ENCODE results near the gene TRAPPC6A. TPM values are rescaled to one million over a fixed set of nuclear protein-coding genes. Genes with fewer than 3 reads are reported as not detected.

Gene TRAPPC6A
- total and polyA plus RNA-seq, 2 donors (not counting 1 experiment from before 2014, with no cell fraction given): 9.3 to 15.9 TPM

GRCh38 chr19:45115809-45116615 lies 62.0 kb downstream of the TRAPPC6A start:
- Histone ChIP-seq H2AFZ (ENCODE audit: low read length) (no peak overlapping the region), H3K79me2 (ENCODE audit: control insufficient read depth, insufficient read depth, low read length) (peaks cover 70% of the 10 kb centered on the region), H3K27ac (ENCODE audit: insufficient read depth, low read length) (no peak overlapping the region), H3K9me3 (ENCODE audit: control insufficient read depth, insufficient read depth, low read depth, low read length) (no peaks in the 10 kb centered on the region), H3K9ac (ENCODE audit: insufficient read depth, low read length) (no peak overlapping the region), H3K4me1 (ENCODE audit: control insufficient read depth, extremely low read depth, insufficient read depth, low read length) (no peaks in the 10 kb centered on the region), H3K27me3 (ENCODE audit: control insufficient read depth, insufficient read depth, low read length) (no peaks in the 10 kb centered on the region), H4K20me1 (ENCODE audit: control insufficient read depth, extremely low read depth, insufficient read depth, low read length) (no peaks in the 10 kb centered on the region), H3K4me3 (replicated peaks in 1 of 4; ENCODE audit: control extremely low read depth in 1 of 4, insufficient read depth in 1 of 4, low read depth in 3 of 4, low read length in 4 of 4) (no peak overlapping the region), H3K4me2 (ENCODE audit: extremely low read depth, insufficient read depth, low read length) (no peak overlapping the region), H3K36me3 (ENCODE audit: control insufficient read depth, insufficient read depth, low read length) (no peaks in the 10 kb centered on the region)
- DNase-seq (ENCODE audit: low read depth in 2 of 2): no peak
- TF ChIP-seq EZH2 (IDR thresholded peaks at IDR 0.05; ENCODE audit: low read length, missing control alignments) (no peak), CTCF (conservative IDR thresholded peaks at IDR 0.05 in 1 of 2, IDR thresholded peaks at IDR 0.05 in 1 of 2; ENCODE audit: low read depth in 1 of 2, low read length in 2 of 2) (no peak)

GRCh38 chr19:45114116-45114515 lies 63.9 kb downstream of the TRAPPC6A start:
- Histone ChIP-seq H3K79me2 (ENCODE audit: control insufficient read depth, insufficient read depth, low read length) (peaks cover 76% of the 10 kb centered on the region), H3K36me3 (ENCODE audit: control insufficient read depth, insufficient read depth, low read length) (no peaks in the 10 kb centered on the region), H3K27ac (ENCODE audit: insufficient read depth, low read length) (no peak overlapping the region), H3K4me1 (ENCODE audit: control insufficient read depth, extremely low read depth, insufficient read depth, low read length) (no peaks in the 10 kb centered on the region), H3K27me3 (ENCODE audit: control insufficient read depth, insufficient read depth, low read length) (no peaks in the 10 kb centered on the region), H3K9ac (ENCODE audit: insufficient read depth, low read length) (no peak overlapping the region), H3K4me2 (ENCODE audit: extremely low read depth, insufficient read depth, low read length) (no peak overlapping the region), H3K9me3 (ENCODE audit: control insufficient read depth, insufficient read depth, low read depth, low read length) (no peaks in the 10 kb centered on the region), H4K20me1 (ENCODE audit: control insufficient read depth, extremely low read depth, insufficient read depth, low read length) (no peaks in the 10 kb centered on the region), H2AFZ (ENCODE audit: low read length) (no peak overlapping the region), H3K4me3 (replicated peaks in 1 of 4; ENCODE audit: control extremely low read depth in 1 of 4, insufficient read depth in 1 of 4, low read depth in 3 of 4, low read length in 4 of 4) (no peak overlapping the region)
- TF ChIP-seq CTCF (conservative IDR thresholded peaks at IDR 0.05 in 1 of 2, IDR thresholded peaks at IDR 0.05 in 1 of 2; ENCODE audit: low read depth in 1 of 2, low read length in 2 of 2) (no peak), EZH2 (IDR thresholded peaks at IDR 0.05; ENCODE audit: low read length, missing control alignments) (no peak)
- DNase-seq (ENCODE audit: low read depth in 2 of 2): no peak

GRCh38 chr19:45113628-45114027 lies 64.4 kb downstream of the TRAPPC6A start:
- H3K27ac ChIP-seq (ENCODE audit: insufficient read depth, low read length): no peak overlapping the region
- H3K27me3 ChIP-seq (ENCODE audit: control insufficient read depth, insufficient read depth, low read length): no peaks in the 10 kb centered on the region
- H3K79me2 ChIP-seq (ENCODE audit: control insufficient read depth, insufficient read depth, low read length): peaks cover 79% of the 10 kb centered on the region
- DNase-seq (ENCODE audit: low read depth in 2 of 2): no peak
- H3K36me3 ChIP-seq (ENCODE audit: control insufficient read depth, insufficient read depth, low read length): no peaks in the 10 kb centered on the region
- H2AFZ ChIP-seq (ENCODE audit: low read length): no peak overlapping the region
- H3K9me3 ChIP-seq (ENCODE audit: control insufficient read depth, insufficient read depth, low read depth, low read length): no peaks in the 10 kb centered on the region
- H3K4me1 ChIP-seq (ENCODE audit: control insufficient read depth, extremely low read depth, insufficient read depth, low read length): no peaks in the 10 kb centered on the region
- H3K4me2 ChIP-seq (ENCODE audit: extremely low read depth, insufficient read depth, low read length): no peak overlapping the region
- H4K20me1 ChIP-seq (ENCODE audit: control insufficient read depth, extremely low read depth, insufficient read depth, low read length): no peaks in the 10 kb centered on the region
- H3K9ac ChIP-seq (ENCODE audit: insufficient read depth, low read length): no peak overlapping the region
- no peak overlapping the region for H3K4me3 ChIP-seq (replicated peaks in 1 of 4; ENCODE audit: control extremely low read depth in 1 of 4, insufficient read depth in 1 of 4, low read depth in 3 of 4, low read length in 4 of 4)
- TF ChIP-seq EZH2 (IDR thresholded peaks at IDR 0.05; ENCODE audit: low read length, missing control alignments): no peak
- TF ChIP-seq CTCF (conservative IDR thresholded peaks at IDR 0.05 in 1 of 2, IDR thresholded peaks at IDR 0.05 in 1 of 2; ENCODE audit: low read depth in 1 of 2, low read length in 2 of 2): no peak

Other genes starting within 250 kb of the TRAPPC6A start
- not detected in 2 replicates for gene APOC4, start 236.0 kb downstream of the TRAPPC6A start, total RNA-seq
- not detected in 2 replicates for gene APOC4, start 236.0 kb downstream of the TRAPPC6A start, polyA plus RNA-seq
- gene APOC2, start 232.2 kb downstream of the TRAPPC6A start, total RNA-seq: not detected in 2 replicates
- not detected in 2 replicates for gene APOC2, start 232.2 kb downstream of the TRAPPC6A start, polyA plus RNA-seq
- 34.7 and 46.7 TPM in 2 replicates for gene CLPTM1, start 222.9 kb downstream of the TRAPPC6A start, total RNA-seq
- 54.4 and 86.0 TPM in 2 replicates for gene CLPTM1, start 222.9 kb downstream of the TRAPPC6A start, polyA plus RNA-seq
- gene RELB, start 176.8 kb downstream of the TRAPPC6A start, total RNA-seq: 9.2 and 11.7 TPM in 2 replicates
- gene RELB, start 176.8 kb downstream of the TRAPPC6A start, polyA plus RNA-seq: 2.0 and 2.3 TPM in 2 replicates
- gene CLASRP, start 139.2 kb downstream of the TRAPPC6A start, total RNA-seq: 12.1 and 15.7 TPM in 2 replicates
- 12.1 and 17.9 TPM in 2 replicates for gene CLASRP, start 139.2 kb downstream of the TRAPPC6A start, polyA plus RNA-seq
- not detected in 2 replicates for gene ZNF296, start 101.8 kb downstream of the TRAPPC6A start, total RNA-seq
- gene ZNF296, start 101.8 kb downstream of the TRAPPC6A start, polyA plus RNA-seq: 0.03 and 0.08 TPM in 2 replicates
- gene GEMIN7, start 99.0 kb downstream of the TRAPPC6A start, total RNA-seq: 12.3 and 15.7 TPM in 2 replicates
- gene GEMIN7, start 99.0 kb downstream of the TRAPPC6A start, polyA plus RNA-seq: 18.0 and 19.0 TPM in 2 replicates
- 34.4 and 36.0 TPM in 2 replicates for gene PPP1R37, start 85.1 kb downstream of the TRAPPC6A start, total RNA-seq
- gene PPP1R37, start 85.1 kb downstream of the TRAPPC6A start, polyA plus RNA-seq: 11.3 and 12.3 TPM in 2 replicates
- gene NKPD1, start 17.3 kb downstream of the TRAPPC6A start, total RNA-seq: 0.17 and 0.26 TPM in 2 replicates
- gene NKPD1, start 17.3 kb downstream of the TRAPPC6A start, polyA plus RNA-seq: 0.01 TPM in 1 of 2 replicates, not detected in the other
- 2.6 and 3.8 TPM in 2 replicates for gene BLOC1S3, start 547 bp upstream of the TRAPPC6A start, total RNA-seq
- 5.2 and 5.6 TPM in 2 replicates for gene BLOC1S3, start 547 bp upstream of the TRAPPC6A start, polyA plus RNA-seq
- gene EXOC3L2, start 67.2 kb upstream of the TRAPPC6A start, total RNA-seq: under 0.01 TPM in 1 of 2 replicates, not detected in the other
- gene EXOC3L2, start 67.2 kb upstream of the TRAPPC6A start, polyA plus RNA-seq: not detected in 2 replicates
- 7.4 and 8.9 TPM in 2 replicates for gene MARK4, start 73.0 kb upstream of the TRAPPC6A start, total RNA-seq
- gene MARK4, start 73.0 kb upstream of the TRAPPC6A start, polyA plus RNA-seq: 14.1 and 19.5 TPM in 2 replicates
- not detected in 2 replicates for gene CKM, start 144.6 kb upstream of the TRAPPC6A start, total RNA-seq
- 0.03 TPM in 1 of 2 replicates, not detected in the other for gene CKM, start 144.6 kb upstream of the TRAPPC6A start, polyA plus RNA-seq
- gene KLC3, start 162.5 kb upstream of the TRAPPC6A start, total RNA-seq: 0.17 TPM in 1 of 2 replicates, not detected in the other
- gene KLC3, start 162.5 kb upstream of the TRAPPC6A start, polyA plus RNA-seq: 0.09 TPM in 1 of 2 replicates, not detected in the other
- gene ERCC2, start 192.3 kb upstream of the TRAPPC6A start, total RNA-seq: 16.7 and 21.6 TPM in 2 replicates
- gene ERCC2, start 192.3 kb upstream of the TRAPPC6A start, polyA plus RNA-seq: 51.6 and 57.1 TPM in 2 replicates
- gene PPP1R13L, start 226.8 kb upstream of the TRAPPC6A start, total RNA-seq: 1.5 and 3.0 TPM in 2 replicates
- gene PPP1R13L, start 226.8 kb upstream of the TRAPPC6A start, polyA plus RNA-seq: 1.2 and 5.8 TPM in 2 replicates
- gene POLR1G, start 228.4 kb upstream of the TRAPPC6A start, total RNA-seq: 3.6 and 5.4 TPM in 2 replicates
- gene POLR1G, start 228.4 kb upstream of the TRAPPC6A start, polyA plus RNA-seq: 4.7 and 5.3 TPM in 2 replicates
- 81.1 and 81.4 TPM in 2 replicates for gene ERCC1, start 245.7 kb upstream of the TRAPPC6A start, total RNA-seq
- 49.3 and 69.6 TPM in 2 replicates for gene ERCC1, start 245.7 kb upstream of the TRAPPC6A start, polyA plus RNA-seq

Measured in fibroblast of lung (primary cell).